Measurements from ENCODE around the gene DIPK2B. TPM values are rescaled to one million over a fixed set of nuclear protein-coding genes. Genes with fewer than 3 reads are reported as not detected.

Gene DIPK2B
- total and polyA plus RNA-seq, 2 donors (not counting 1 experiment from before 2014, with no cell fraction given), result not detected

GRCh38 chrX:45232139-45232538 lies 31.5 kb upstream of the DIPK2B start:
- Mint-ChIP-seq H3K27me3 (no peaks in the 10 kb centered on the region), H3K4me1 (peaks cover 37% of the 10 kb centered on the region), H3K27ac (peak overlapping the region; percentile 76), H3K9me3 (ENCODE audit: insufficient read depth) (no peaks in the 10 kb centered on the region), H3K4me3 (peak overlapping the region; percentile 26)
- no peaks in the 10 kb centered on the region for H3K36me3 ChIP-seq (replicated peaks in 1 of 2; ENCODE audit: control extremely low read depth in 1 of 2, control insufficient read depth in 1 of 2, extremely low read depth in 1 of 2, insufficient read depth in 2 of 2, low read length in 1 of 2)
- H3K4me3 ChIP-seq (ENCODE audit: control extremely low read depth in 1 of 5, extremely low read depth in 1 of 5, insufficient read depth in 1 of 5, low read depth in 2 of 5, low read length in 4 of 5), result no peak overlapping the region
- WGBS (ENCODE audit: insufficient coverage), result 50% methylated on average over 1 of the region's 3 CpGs
- H3K9me3 ChIP-seq (ENCODE audit: control extremely low read depth in 1 of 3, control insufficient read depth in 2 of 3, insufficient read depth in 1 of 3, low read length in 2 of 3), result no peaks in the 10 kb centered on the region
- peak overlapping the region; percentile 24 for H3K4me2 ChIP-seq (replicated peaks; ENCODE audit: low read depth, low read length, poor library complexity, severe bottlenecking)
- intact Hi-C loops (cut with micrococcal nuclease), result no loop called here
- peaks cover 35 to 46% of the 10 kb centered on the region in 2 donors for H3K4me1 ChIP-seq (ENCODE audit: control insufficient read depth in 2 of 2, insufficient read depth in 2 of 2, low read length in 2 of 2)
- no peaks in the 10 kb centered on the region for H3K27me3 ChIP-seq (replicated peaks in 1 of 4; ENCODE audit: control extremely low read depth in 1 of 4, control insufficient read depth in 3 of 4, insufficient read depth in 4 of 4, low read length in 3 of 4)
- H4K20me1 ChIP-seq (ENCODE audit: control insufficient read depth, insufficient read depth, low read length, poor library complexity, severe bottlenecking), result no peaks in the 10 kb centered on the region
- ATAC-seq (ENCODE audit: low read depth) (no peak), DNase-seq (peak; percentile 26)
- ChIA-PET CTCF (no interaction called here), POLR2A (no interaction called here)
- TF ChIP-seq CTCF (IDR thresholded peaks at IDR 0.05) (no peak), EZH2 (IDR thresholded peaks at IDR 0.05; ENCODE audit: borderline replicate concordance, insufficient read depth, low read depth, low read length, poor library complexity, severe bottlenecking) (no peak)
- no peak overlapping the region for H2AFZ ChIP-seq (ENCODE audit: insufficient read depth, low read depth, low read length, poor library complexity, severe bottlenecking)
- H3K79me2 ChIP-seq (ENCODE audit: control insufficient read depth, insufficient read depth, low read length), result no peaks in the 10 kb centered on the region
- H3K27ac ChIP-seq (ENCODE audit: low read length in 2 of 2), result peak overlapping the region in 1 of 2 donors; percentile 2
- no peak overlapping the region for H3K9ac ChIP-seq (ENCODE audit: low read length)

GRCh38 chrX:45230410-45230809 lies 29.7 kb upstream of the DIPK2B start:
- no CpG with 5 or more reads among the region's 1 CpG for WGBS (ENCODE audit: insufficient coverage)
- ATAC-seq (ENCODE audit: low read depth) (peak; percentile 17), DNase-seq (peak; percentile 48)
- no peaks in the 10 kb centered on the region for H4K20me1 ChIP-seq (ENCODE audit: control insufficient read depth, insufficient read depth, low read length, poor library complexity, severe bottlenecking)
- ChIA-PET CTCF (no interaction called here), POLR2A (no interaction called here)
- H3K4me3 Mint-ChIP-seq, result peak overlapping the region; percentile 60
- no peak overlapping the region for H3K4me3 ChIP-seq (ENCODE audit: control extremely low read depth in 1 of 5, extremely low read depth in 1 of 5, insufficient read depth in 1 of 5, low read depth in 2 of 5, low read length in 4 of 5)
- no peak overlapping the region for H3K9ac ChIP-seq (ENCODE audit: low read length)
- H3K4me1 Mint-ChIP-seq, result peaks cover 38% of the 10 kb centered on the region
- H3K4me1 ChIP-seq (ENCODE audit: control insufficient read depth in 2 of 2, insufficient read depth in 2 of 2, low read length in 2 of 2), result peaks cover 35 to 47% of the 10 kb centered on the region in 2 donors
- no peaks in the 10 kb centered on the region for H3K9me3 Mint-ChIP-seq (ENCODE audit: insufficient read depth)
- peak overlapping the region; percentile 35 for H3K4me2 ChIP-seq (replicated peaks; ENCODE audit: low read depth, low read length, poor library complexity, severe bottlenecking)
- no peaks in the 10 kb centered on the region for H3K79me2 ChIP-seq (ENCODE audit: control insufficient read depth, insufficient read depth, low read length)
- intact Hi-C loops (cut with micrococcal nuclease), result no loop called here
- no peaks in the 10 kb centered on the region for H3K9me3 ChIP-seq (ENCODE audit: control extremely low read depth in 1 of 3, control insufficient read depth in 2 of 3, insufficient read depth in 1 of 3, low read length in 2 of 3)
- H3K27me3 ChIP-seq (replicated peaks in 1 of 4; ENCODE audit: control extremely low read depth in 1 of 4, control insufficient read depth in 3 of 4, insufficient read depth in 4 of 4, low read length in 3 of 4), result no peaks in the 10 kb centered on the region
- TF ChIP-seq CTCF (IDR thresholded peaks at IDR 0.05) (no peak), EZH2 (IDR thresholded peaks at IDR 0.05; ENCODE audit: borderline replicate concordance, insufficient read depth, low read depth, low read length, poor library complexity, severe bottlenecking) (no peak)
- no peak overlapping the region for H3K27ac ChIP-seq (ENCODE audit: low read length in 2 of 2)
- H3K27ac Mint-ChIP-seq, result peak overlapping the region; percentile 78
- H3K27me3 Mint-ChIP-seq, result no peaks in the 10 kb centered on the region
- H3K36me3 ChIP-seq (replicated peaks in 1 of 2; ENCODE audit: control extremely low read depth in 1 of 2, control insufficient read depth in 1 of 2, extremely low read depth in 1 of 2, insufficient read depth in 2 of 2, low read length in 1 of 2), result no peaks in the 10 kb centered on the region
- H2AFZ ChIP-seq (ENCODE audit: insufficient read depth, low read depth, low read length, poor library complexity, severe bottlenecking), result no peak overlapping the region

Measured in B cell (primary cell).